GM12892 (cell line): Measurements from ENCODE around the gene COX15.
A peak's percentile ranks its signal among the peaks of the same experiment; 100 is the strongest.

Experiments used
- DNase-seq: peaks from one replicate; pipeline ENCODE4 v3.0.0; 2011; ENCODE audit not compliant: insufficient read length
- FAIRE-seq: peaks from 2 replicates; lab custom pipeline; 2011; peaks lifted over from hg19 to GRCh38; lab: Jason Lieb, UNC
- POLR2A ChIP-seq: IDR thresholded peaks from 2 replicates; pipeline ENCODE4 v1.6.1; 2011; ENCODE audit warnings: low read depth, low read length, control low read depth
- POLR2AphosphoS5 ChIP-seq: IDR thresholded peaks from 2 replicates; pipeline ENCODE4 v1.6.1; 2011; ENCODE audit warnings: low read depth, low read length, control low read depth
- TAF1 ChIP-seq: IDR thresholded peaks from 2 replicates; pipeline ENCODE4 v1.6.1; 2011; ENCODE audit warnings: low read depth, mild to moderate bottlenecking, control low read depth, low read length, borderline replicate concordance

The COX15 gene

GRCh38 chr10:99733366-99733765, 1.4 kb upstream of the COX15 start:
- FAIRE-seq (no peak), DNase-seq (no peak)
- TF ChIP-seq POLR2A, result no peak
- TF ChIP-seq POLR2AphosphoS5, result no peak
- no peak for TF ChIP-seq TAF1

- FAIRE-seq (no peak), DNase-seq (no peak)
- TF ChIP-seq POLR2AphosphoS5 (no peak), TAF1 (no peak), POLR2A (no peak)
Measured at GRCh38 chr10:99731306-99732032, 458 bp downstream of the COX15 start.

- no peak for TF ChIP-seq POLR2A
- no peak for TF ChIP-seq POLR2AphosphoS5
- TF ChIP-seq TAF1, result no peak
- FAIRE-seq (no peak), DNase-seq (no peak)
Measured at GRCh38 chr10:99730026-99730425, 1.9 kb downstream of the COX15 start.

GRCh38 chr10:99720387-99720786, 11.5 kb downstream of the COX15 start:
- DNase-seq (no peak), FAIRE-seq (no peak)
- TF ChIP-seq TAF1 (no peak), POLR2AphosphoS5 (no peak), POLR2A (no peak)

- no peak for DNase-seq
- TF ChIP-seq POLR2A (no peak), POLR2AphosphoS5 (no peak), TAF1 (no peak)
- no peak for FAIRE-seq
Measured at GRCh38 chr10:99714446-99714845, 17.5 kb downstream of the COX15 start.

- FAIRE-seq (peak; percentile 84), DNase-seq (no peak)
- TF ChIP-seq TAF1 (no peak), POLR2A (no peak), POLR2AphosphoS5 (no peak)
Measured at GRCh38 chr10:99711129-99711719, 20.7 kb downstream of the COX15 start.

GRCh38 chr10:99709480-99710229, 22.3 kb downstream of the COX15 start:
- no peak for FAIRE-seq
- DNase-seq, result no peak
- TF ChIP-seq POLR2A, result no peak
- no peak for TF ChIP-seq POLR2AphosphoS5
- TF ChIP-seq TAF1, result no peak

GRCh38 chr10:99708428-99709012, 23.4 kb downstream of the COX15 start:
- TF ChIP-seq POLR2AphosphoS5 (no peak), POLR2A (no peak), TAF1 (no peak)
- FAIRE-seq (no peak), DNase-seq (no peak)

- TF ChIP-seq TAF1, result no peak
- no peak for TF ChIP-seq POLR2AphosphoS5
- TF ChIP-seq POLR2A, result no peak
- FAIRE-seq (no peak), DNase-seq (no peak)
Measured at GRCh38 chr10:99700649-99701048, 31.3 kb downstream of the COX15 start.

GRCh38 chr10:99698504-99699080, 33.3 kb downstream of the COX15 start:
- DNase-seq (no peak), FAIRE-seq (no peak)
- TF ChIP-seq POLR2A (no peak), TAF1 (no peak), POLR2AphosphoS5 (no peak)

GRCh38 chr10:99695761-99696160, 36.2 kb downstream of the COX15 start:
- no peak for TF ChIP-seq POLR2AphosphoS5
- no peak for TF ChIP-seq TAF1
- no peak for TF ChIP-seq POLR2A
- FAIRE-seq (no peak), DNase-seq (no peak)
